Breast epithelium (tissue), 3 donors: ENCODE measurements around the gene ACKR4.

Experiments
- POLR2A ChIP-seq: fragments of 450-650 bp; IDR thresholded peaks from one replicate; pipeline ENCODE4 v1.6.1; 2016; ENCODE audit warnings: antibody characterized with exemption, mild to moderate bottlenecking, moderate library complexity
- TF ChIP-seq, protein P1 (sequence below), 3 donors: fragments of 450-650 bp; IDR thresholded peaks; one replicate each; pipeline ENCODE4 v1.5.1; 2016 to 2017; ENCODE audit warnings: antibody characterized with exemption in 3 of 3, mild to moderate bottlenecking in 3 of 3, moderate library complexity in 3 of 3

DNA sequence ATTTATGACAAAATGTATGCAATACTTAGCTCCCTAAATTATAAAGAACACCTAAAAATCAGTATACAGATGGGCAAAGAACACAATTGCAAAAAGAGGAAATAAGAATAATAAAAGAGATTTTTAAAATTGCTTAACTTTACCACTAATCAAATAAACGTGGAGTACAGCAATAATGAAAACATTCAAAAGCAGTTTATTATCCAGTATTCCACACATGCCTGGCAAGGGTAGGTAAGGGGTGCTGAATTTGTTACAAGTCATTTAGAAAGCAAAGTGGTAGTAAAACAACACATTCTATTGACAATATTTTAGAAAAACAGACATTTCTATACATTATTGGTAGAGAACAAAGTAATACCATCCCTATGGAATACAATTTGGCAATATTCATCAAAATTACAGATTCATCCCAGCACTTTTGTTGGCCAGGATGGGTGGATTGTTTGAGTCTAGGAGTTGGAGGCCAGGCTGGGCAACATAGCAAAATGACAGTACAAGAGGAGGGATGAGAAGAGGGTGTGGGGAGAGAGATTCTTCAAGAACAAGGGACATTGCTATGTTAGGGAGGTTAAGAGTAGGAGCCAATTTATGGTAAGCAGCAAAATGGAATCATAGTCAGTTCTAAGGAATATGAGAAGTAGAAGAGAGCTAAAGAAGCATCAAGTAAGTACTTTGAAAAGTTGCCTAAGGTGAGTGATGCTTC, 3.7 kb upstream of the ACKR4 start:
- TF ChIP-seq POLR2A, result no peak
- TF ChIP-seq, protein P1, sequence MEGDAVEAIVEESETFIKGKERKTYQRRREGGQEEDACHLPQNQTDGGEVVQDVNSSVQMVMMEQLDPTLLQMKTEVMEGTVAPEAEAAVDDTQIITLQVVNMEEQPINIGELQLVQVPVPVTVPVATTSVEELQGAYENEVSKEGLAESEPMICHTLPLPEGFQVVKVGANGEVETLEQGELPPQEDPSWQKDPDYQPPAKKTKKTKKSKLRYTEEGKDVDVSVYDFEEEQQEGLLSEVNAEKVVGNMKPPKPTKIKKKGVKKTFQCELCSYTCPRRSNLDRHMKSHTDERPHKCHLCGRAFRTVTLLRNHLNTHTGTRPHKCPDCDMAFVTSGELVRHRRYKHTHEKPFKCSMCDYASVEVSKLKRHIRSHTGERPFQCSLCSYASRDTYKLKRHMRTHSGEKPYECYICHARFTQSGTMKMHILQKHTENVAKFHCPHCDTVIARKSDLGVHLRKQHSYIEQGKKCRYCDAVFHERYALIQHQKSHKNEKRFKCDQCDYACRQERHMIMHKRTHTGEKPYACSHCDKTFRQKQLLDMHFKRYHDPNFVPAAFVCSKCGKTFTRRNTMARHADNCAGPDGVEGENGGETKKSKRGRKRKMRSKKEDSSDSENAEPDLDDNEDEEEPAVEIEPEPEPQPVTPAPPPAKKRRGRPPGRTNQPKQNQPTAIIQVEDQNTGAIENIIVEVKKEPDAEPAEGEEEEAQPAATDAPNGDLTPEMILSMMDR (IDR thresholded peaks at IDR 0.05), result no peak
